ENCODE measurements around the gene EFNA5.

- TF ChIP-seq CTCF (tag by site-specific recombination; IDR thresholded peaks at IDR 0.05) (no peak), GLI4 (tag by site-specific recombination; IDR thresholded peaks at IDR 0.05) (no peak), ZNF792 (tag by site-specific recombination; IDR thresholded peaks at IDR 0.05) (no peak), ZNF549 (tag by site-specific recombination; IDR thresholded peaks at IDR 0.05) (no peak), YY1 (tag by site-specific recombination; IDR thresholded peaks at IDR 0.05) (no peak), PRDM10 (tag by site-specific recombination; IDR thresholded peaks at IDR 0.05) (peak; percentile 95), REST (tag by site-specific recombination; IDR thresholded peaks at IDR 0.05) (no peak), ZNF324 (tag by site-specific recombination; IDR thresholded peaks at IDR 0.05) (peak; percentile 19; the same call in 1 of the 2 replicates), BCL11A (tag by site-specific recombination; IDR thresholded peaks at IDR 0.05; ENCODE audit: low read depth) (no peak), SETDB1 (IDR thresholded peaks at IDR 0.05; ENCODE audit: insufficient read length, low read length) (no peak), ZNF423 (tag by site-specific recombination; IDR thresholded peaks at IDR 0.05) (no peak), SP2 (tag by site-specific recombination; IDR thresholded peaks at IDR 0.05) (no peak; the same call in 1 of the 2 replicates), ZBTB1 (tag by site-specific recombination; IDR thresholded peaks at IDR 0.05) (no peak; the same call in 1 of the 2 replicates)
These were observed 1.0 kb upstream of the EFNA5 start for GRCh38 chr5:107671742-107672210.

Measured in HEK293 (cell line).